Epithelial cell of proximal tubule (primary cell): ENCODE measurements around the gene LZTS2. TPM values are rescaled to one million over a fixed set of nuclear protein-coding genes. Genes with fewer than 3 reads are reported as not detected.

ENCODE experiments used
- DNase-seq: peaks from one replicate; pipeline ENCODE4 v3.0.0-alpha.2; 2011; ENCODE audit warnings: low read depth
- H3K4me3 ChIP-seq: 2 replicates; pipeline ENCODE4 v1.5.1; 2011; ENCODE audit warnings: low read depth, mild to moderate bottlenecking, low read length
- CTCF ChIP-seq: conservative IDR thresholded peaks from 2 replicates; pipeline ENCODE4 v1.5.1; 2012; ENCODE audit warnings: low read depth, mild to moderate bottlenecking, low read length
- total RNA-seq: library from RNA; depleted of rRNA; stranded (reverse); fragments of >200 nt; gene quantifications from 2 replicates; pipeline ENCODE4 v1.2.3, GENCODE V29; 2015

Gene LZTS2
- total RNA-seq, 1 donor from 2014 or later, result 81.0 TPM

GRCh38 chr10:101016814-101017213, 17.2 kb downstream of the LZTS2 start:
- no peak overlapping the region for H3K4me3 ChIP-seq
- TF ChIP-seq CTCF, result no peak
- DNase-seq, result no peak

GRCh38 chr10:101018118-101018599, 18.6 kb downstream of the LZTS2 start:
- no peak for TF ChIP-seq CTCF
- no peak for DNase-seq

GRCh38 chr10:101018600-101019439, 19.2 kb downstream of the LZTS2 start:
- TF ChIP-seq CTCF, result peak; percentile 78
- no peak for DNase-seq
- H3K4me3 ChIP-seq, result no peak overlapping the region

More at GRCh38 chr10:101018118-101018599, 18.6 kb downstream of the LZTS2 start:
- H3K4me3 ChIP-seq, result no peak overlapping the region

GRCh38 chr10:101019440-101019703, 19.8 kb downstream of the LZTS2 start:
- H3K4me3 ChIP-seq, result no peak overlapping the region
- TF ChIP-seq CTCF, result no peak
- no peak for DNase-seq

- no peak for DNase-seq
- TF ChIP-seq CTCF, result no peak
Measured at GRCh38 chr10:101020427-101021075, 20.9 kb downstream of the LZTS2 start.

GRCh38 chr10:101021239-101021638, 21.6 kb downstream of the LZTS2 start:
- H3K4me3 ChIP-seq, result no peak overlapping the region
- no peak for DNase-seq
- no peak for TF ChIP-seq CTCF

More at GRCh38 chr10:101020427-101021075, 20.9 kb downstream of the LZTS2 start:
- H3K4me3 ChIP-seq, result no peak overlapping the region
